GM21526 (cell line): ENCODE results near the gene CCDC28B.

Source experiments
- ATAC-seq: cut with Tn5 transposase; IDR thresholded peaks from one replicate; pipeline ENCODE4 v1.9.1; 2021; ENCODE audit warnings: moderate library complexity; ENCODE audit not compliant: unreplicated experiment, low FRiP score

Gene CCDC28B

GRCh38 chr1:32192220-32192948 lies 8.0 kb upstream of the CCDC28B start:
- ATAC-seq: no peak

DNA sequence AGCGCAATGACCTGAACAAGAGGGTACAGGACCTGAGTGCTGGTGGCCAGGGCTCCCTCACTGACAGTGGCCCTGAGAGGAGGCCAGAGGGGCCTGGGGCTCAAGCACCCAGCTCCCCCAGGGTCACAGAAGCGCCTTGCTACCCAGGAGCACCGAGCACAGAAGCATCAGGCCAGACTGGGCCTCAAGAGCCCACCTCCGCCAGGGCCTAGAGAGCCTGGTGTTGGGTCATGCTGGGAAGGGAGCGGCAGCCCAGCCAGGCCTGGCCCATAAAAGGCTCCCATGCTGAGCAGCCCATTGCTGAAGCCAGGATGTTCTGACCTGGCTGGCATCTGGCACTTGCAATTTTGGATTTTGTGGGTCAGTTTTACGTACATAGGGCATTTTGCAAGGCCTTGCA lies 5.4 kb upstream of the CCDC28B start:
- no peak for ATAC-seq

DNA sequence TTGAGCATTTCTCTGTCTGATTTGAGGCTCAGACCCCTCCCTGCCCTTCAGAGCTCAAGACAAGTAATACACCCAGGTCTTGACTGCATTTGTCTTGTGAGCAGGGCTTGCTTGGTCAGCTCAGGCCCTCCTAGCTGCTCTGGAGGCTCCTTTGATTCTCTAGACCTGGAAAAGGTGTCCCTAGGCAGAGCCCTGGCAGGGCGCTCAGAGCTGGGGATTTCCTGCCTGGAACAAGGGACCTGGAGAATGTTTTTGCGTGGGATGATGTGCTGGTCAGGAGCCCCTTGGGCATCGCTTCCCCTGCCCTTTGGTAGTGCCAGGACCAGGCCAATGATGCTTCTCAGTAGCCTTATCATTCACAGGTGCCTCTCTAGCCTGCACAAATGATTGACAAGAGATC lies 4.9 kb upstream of the CCDC28B start:
- no peak for ATAC-seq

DNA sequence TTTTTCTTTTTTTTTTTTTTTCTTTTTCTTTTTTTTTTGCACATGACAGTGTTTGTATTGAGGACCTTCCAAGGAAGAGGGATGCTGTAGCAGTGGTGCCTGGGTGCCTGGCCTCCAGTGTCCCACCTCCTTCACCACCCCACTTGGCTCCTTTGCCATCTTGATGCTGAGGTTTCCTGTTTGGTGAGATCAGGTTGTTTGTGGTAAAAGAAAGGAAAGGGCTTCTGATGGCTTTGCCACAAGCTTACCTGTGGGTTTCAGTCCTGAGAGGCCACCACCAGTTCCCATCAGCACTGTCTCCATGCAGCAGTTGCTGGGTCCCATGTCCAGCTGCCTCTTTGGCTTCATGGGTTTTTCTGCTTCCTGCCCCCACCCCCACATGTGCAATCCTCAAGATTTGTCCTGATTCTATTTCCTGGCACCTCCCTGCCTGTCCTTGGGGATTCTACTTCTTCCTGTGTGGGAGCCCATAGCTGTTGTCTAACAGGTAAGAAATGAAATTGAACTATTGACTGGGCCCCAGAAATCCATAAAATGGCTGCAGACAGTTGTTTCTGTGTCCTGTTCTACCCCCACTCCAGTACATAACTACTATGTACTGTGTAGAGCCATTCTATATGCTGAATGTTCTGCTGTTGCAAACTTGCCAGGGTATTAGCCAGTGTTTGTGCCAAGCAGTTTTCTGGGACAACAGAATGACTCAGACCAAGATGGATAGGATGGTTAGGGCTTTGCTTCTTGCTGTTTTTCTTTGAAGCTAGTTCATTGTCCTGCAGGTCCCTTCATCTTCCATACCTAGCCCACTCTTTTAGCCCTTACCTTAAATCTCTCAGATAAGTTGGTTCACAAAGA lies 4.2 kb upstream of the CCDC28B start:
- no peak for ATAC-seq

- ATAC-seq: no peak
These were observed 3.3 kb upstream of the CCDC28B start for GRCh38 chr1:32197074-32197473.

- ATAC-seq: no peak
These were observed 2.6 kb upstream of the CCDC28B start for GRCh38 chr1:32197837-32198236.

- ATAC-seq: no peak
These were observed 2.0 kb upstream of the CCDC28B start for GRCh38 chr1:32198237-32199042.

- ATAC-seq: no peak
These were observed 1.2 kb upstream of the CCDC28B start for GRCh38 chr1:32199043-32199716.

DNA sequence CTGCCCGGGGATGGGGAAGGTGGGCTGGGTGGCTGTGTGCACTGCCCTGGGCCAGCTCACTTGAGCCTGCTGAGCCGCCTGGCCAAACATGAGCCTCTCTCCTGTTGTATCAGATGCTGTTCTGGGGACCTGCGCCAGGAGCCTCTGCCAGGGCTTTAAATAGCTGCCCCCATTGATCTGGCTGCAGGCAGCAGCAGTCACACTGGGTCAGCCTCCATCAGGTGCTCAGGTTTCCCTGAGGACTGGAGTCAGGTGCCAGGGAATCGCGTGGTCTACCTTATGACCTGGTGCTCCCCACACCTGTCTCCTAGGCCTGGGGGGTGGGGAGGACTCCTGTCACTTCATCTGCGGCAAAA lies 700 bp upstream of the CCDC28B start:
- no peak for ATAC-seq

- ATAC-seq: no peak
These were observed 838 bp downstream of the CCDC28B start for GRCh38 chr1:32201011-32201855.

DNA sequence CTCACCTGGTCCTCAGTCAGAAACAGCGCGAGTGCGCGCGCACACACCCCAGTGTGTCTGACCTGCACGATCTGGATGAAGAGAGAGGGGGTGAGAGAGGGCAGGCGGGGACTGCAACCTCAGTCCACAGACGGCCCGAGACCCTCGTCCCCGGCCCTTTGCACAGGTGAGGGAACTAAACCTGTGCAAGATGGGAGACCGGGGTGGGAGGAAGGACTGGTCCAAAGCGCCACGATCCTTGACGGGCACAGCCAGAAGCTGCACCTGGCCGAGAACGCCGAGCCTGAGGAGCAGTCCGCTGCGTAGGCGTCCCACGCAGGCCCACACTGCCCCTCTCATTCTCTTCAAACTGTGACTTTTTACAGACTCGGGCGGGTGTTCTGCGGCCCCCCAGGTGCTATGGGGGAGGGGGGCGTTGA lies 4.6 kb downstream of the CCDC28B start:
- no peak for ATAC-seq

- peak; percentile 40 for ATAC-seq
These were observed 5.3 kb downstream of the CCDC28B start, which contains the start of gene IQCC for GRCh38 chr1:32205401-32206370. Gene IQCC, plus strand, starts transcription at chr1:32205671. Its CDS starts 11 bp downstream, at chr1:32205682.

- no peak for ATAC-seq
These were observed 8.1 kb downstream of the CCDC28B start for GRCh38 chr1:32208469-32208868.

DNA sequence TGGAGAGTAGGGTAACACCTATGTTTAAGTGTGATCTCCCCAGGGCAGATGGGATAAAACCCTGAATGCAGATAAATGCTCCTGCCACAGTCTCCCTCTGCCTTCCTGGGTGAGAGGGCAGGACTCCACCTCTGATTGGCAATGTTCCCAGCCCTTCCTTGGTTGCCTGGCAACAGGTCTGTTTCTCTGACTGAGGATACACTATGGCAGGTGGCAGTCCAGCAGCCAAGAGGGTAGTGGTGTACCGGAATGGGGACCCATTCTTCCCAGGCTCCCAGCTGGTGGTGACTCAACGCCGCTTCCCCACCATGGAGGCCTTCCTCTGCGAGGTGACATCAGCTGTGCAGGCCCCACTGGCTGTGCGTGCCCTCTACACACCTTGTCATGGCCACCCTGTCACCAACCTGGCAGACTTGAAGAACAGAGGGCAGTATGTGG lies 8.5 kb downstream of the CCDC28B start, which contains the start of gene DCDC2B:
TSS of gene DCDC2B (plus strand) at position 199 of the 438 bp plus-strand sequence. CDS start at position 204, 5 bp downstream.
- no peak for ATAC-seq

- no peak for ATAC-seq
These were observed 15.5 kb downstream of the CCDC28B start for GRCh38 chr1:32215629-32216480.

DNA sequence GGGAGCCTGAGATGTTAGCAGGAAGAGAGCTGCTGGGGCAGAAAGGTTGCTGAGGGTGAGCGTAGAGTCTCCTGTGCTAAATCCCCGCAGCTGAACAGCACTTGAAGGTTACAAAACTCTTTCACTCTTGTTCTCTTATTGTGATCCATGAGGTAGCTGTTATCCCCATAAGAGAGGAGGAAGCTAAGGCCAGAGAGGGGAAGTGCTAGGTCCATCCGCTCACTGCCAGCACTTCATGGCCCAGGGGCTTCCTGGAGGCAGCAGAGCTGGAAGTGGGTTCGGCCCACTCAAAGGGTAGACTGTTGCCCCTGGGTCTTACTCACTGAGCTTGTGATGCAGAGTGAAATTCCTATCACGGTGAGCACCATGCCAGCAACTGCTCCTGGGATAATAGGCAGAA lies 16.2 kb downstream of the CCDC28B start:
- no peak for ATAC-seq

- no peak for ATAC-seq
These were observed 18.6 kb downstream of the CCDC28B start for GRCh38 chr1:32219022-32219421.
